Natural killer cell treated with Interleukin-12 subunit alpha and Interleukin-12 subunit beta and Interleukin-15 and Interleukin-18, amount 100 ng/mL, for 72 hours (primary cell): ENCODE data around the gene LIMS2. TPM values are rescaled to one million over a fixed set of nuclear protein-coding genes. Genes with fewer than 3 reads are reported as not detected.

Experiments used
- ATAC-seq, 2 donors: fragments of 150-1000 bp; cut with Tn5 transposase in 1 of 2; sonication (Bioruptor Pico), chemical (Tn5 transposase) in 1 of 2; 2 replicates each; pipeline ENCODE4 v1.10.0; 2021
- DNase-seq: peaks from one replicate; pipeline ENCODE4 v3.0.0; 2022; ENCODE audit warnings: low spot score
- H3K27ac Mint-ChIP-seq, 2 donors: 1 replicate in 1 of 2; 2 replicates in 1 of 2; pipeline ENCODE4 v1.8.0; 2022; ENCODE audit warnings: mixed read lengths in 2 of 2, mild to moderate bottlenecking in 1 of 2, moderate library complexity in 1 of 2
- H3K27me3 Mint-ChIP-seq, 2 donors: 1 replicate in 1 of 2; 2 replicates in 1 of 2; pipeline ENCODE4 v1.8.0; 2022; ENCODE audit warnings: mixed read lengths in 2 of 2
- H3K36me3 Mint-ChIP-seq: one replicate; pipeline ENCODE4 v1.8.0; 2022; ENCODE audit warnings: mixed read lengths
- H3K4me1 Mint-ChIP-seq, 2 donors: 1 replicate in 1 of 2; 2 replicates in 1 of 2; pipeline ENCODE4 v1.8.0; 2022; ENCODE audit warnings: low read depth in 2 of 2, mixed read lengths in 2 of 2, mild to moderate bottlenecking in 1 of 2
- H3K4me3 Mint-ChIP-seq: one replicate; pipeline ENCODE4 v1.8.0; 2022; ENCODE audit warnings: mixed read lengths
- H3K9me3 Mint-ChIP-seq: 2 replicates; pipeline ENCODE4 v1.8.0; 2022; ENCODE audit warnings: mixed read lengths
- total RNA-seq, 2 donors: library from RNA; stranded (reverse); gene quantifications; one replicate each; pipeline ENCODE4 v1.2.3, GENCODE V29; 2022

The LIMS2 gene
- total RNA-seq, 2 donors from 2014 or later, result not detected

- H3K4me3 Mint-ChIP-seq, result no peak overlapping the region
- H3K27ac Mint-ChIP-seq, result no peak overlapping the region
- no peaks in the 10 kb centered on the region for H3K27me3 Mint-ChIP-seq
- no peak for DNase-seq
- ATAC-seq, result no peak
- no peaks in the 10 kb centered on the region for H3K9me3 Mint-ChIP-seq
- no peaks in the 10 kb centered on the region for H3K36me3 Mint-ChIP-seq
- peaks cover 0 to 8% of the 10 kb centered on the region in 2 donors for H3K4me1 Mint-ChIP-seq
Measured at GRCh38 chr2:127647242-127648190, 27.8 kb downstream of the LIMS2 start.

GRCh38 chr2:127646487-127647241, 28.7 kb downstream of the LIMS2 start:
- no peaks in the 10 kb centered on the region for H3K9me3 Mint-ChIP-seq

GRCh38 chr2:127645395-127646291, 29.7 kb downstream of the LIMS2 start, which contains the start of gene GPR17:
GPR17 (plus strand) TSS chr2:127646153; CDS start chr2:127650736, 4,583 bp downstream.
- Mint-ChIP-seq H3K36me3 (no peaks in the 10 kb centered on the region), H3K9me3 (no peaks in the 10 kb centered on the region), H3K27ac (no peak within 1 kb of the TSS), H3K4me1 (peaks cover 0 to 8% of the 10 kb centered on the region in 2 donors), H3K4me3 (no peak within 1 kb of the TSS), H3K27me3 (no peaks in the 10 kb centered on the region)
- DNase-seq (no peak), ATAC-seq (no peak)

More at GRCh38 chr2:127646487-127647241, 28.7 kb downstream of the LIMS2 start:
- Mint-ChIP-seq H3K4me3 (no peak overlapping the region), H3K27ac (no peak overlapping the region), H3K36me3 (no peaks in the 10 kb centered on the region), H3K4me1 (peaks cover 0 to 8% of the 10 kb centered on the region in 2 donors), H3K27me3 (no peaks in the 10 kb centered on the region)
- no peak for DNase-seq
- no peak for ATAC-seq

DNA sequence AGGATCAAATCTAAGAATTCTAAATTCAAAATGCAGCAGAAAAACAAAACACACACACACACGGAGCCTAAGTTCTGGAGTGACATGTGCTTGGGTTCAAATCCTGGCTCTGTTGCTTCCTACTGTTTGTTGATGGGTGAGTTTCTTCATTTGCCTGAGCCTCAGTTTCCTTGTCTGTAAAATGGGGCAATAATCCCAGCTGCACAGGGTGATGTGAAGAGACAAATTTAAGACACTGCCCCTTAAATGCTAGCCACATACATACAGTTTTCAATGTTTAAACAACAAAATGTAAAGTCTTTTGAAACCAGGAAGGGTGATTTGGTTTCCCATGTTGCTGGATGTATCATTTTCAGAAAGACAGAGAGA, 30.3 kb downstream of the LIMS2 start:
- no peaks in the 10 kb centered on the region for H3K36me3 Mint-ChIP-seq

DNA sequence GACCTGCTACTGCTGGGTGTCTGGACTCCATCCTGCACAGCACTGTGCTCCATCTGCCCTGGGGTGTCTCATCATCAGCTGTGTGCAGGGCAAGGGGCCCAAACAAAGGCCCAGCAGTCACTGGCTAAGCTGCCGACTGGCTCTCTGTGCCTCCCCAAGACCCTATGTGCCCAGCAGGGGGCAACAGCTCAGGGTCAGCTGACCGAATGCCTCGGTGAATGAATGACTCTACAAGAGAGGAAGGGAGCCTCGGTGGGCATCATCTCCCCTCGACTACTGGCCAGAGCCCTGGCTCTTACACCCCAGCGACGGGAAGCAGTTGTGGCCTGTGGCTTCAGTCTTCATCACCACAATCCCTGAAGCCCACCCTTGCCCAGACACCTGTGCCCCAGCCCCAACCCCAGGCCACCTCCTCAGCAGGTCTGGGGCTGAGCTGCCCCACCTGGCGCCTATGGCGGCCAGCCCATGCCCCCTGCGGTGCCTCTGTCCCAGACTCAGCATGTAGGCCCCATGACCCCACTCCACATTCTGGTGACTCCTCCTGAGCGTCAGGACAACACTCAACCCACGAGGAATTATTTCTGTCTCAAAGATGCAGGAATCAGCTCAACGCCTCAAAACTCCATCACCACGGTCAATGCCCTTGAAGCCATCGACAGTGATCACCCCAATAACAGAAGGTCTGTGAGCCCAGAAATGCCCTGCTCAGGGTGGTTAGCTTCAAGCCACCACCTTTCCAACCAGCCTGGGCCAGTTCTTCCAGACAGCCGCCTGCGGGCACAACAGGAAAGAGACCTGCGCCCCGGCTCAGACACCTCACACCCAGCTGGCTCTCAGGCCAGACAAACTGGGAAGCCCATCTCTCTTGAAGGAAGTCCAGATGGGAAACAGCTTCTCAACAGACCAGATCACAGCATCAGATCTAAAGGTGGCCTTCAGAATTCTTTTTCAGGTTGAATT, 31.0 kb downstream of the LIMS2 start:
- DNase-seq (no peak), ATAC-seq (no peak)
- Mint-ChIP-seq H3K36me3 (no peaks in the 10 kb centered on the region), H3K4me1 (peaks cover 0 to 5% of the 10 kb centered on the region in 2 donors), H3K27me3 (no peaks in the 10 kb centered on the region), H3K27ac (no peak overlapping the region), H3K4me3 (no peak overlapping the region), H3K9me3 (no peaks in the 10 kb centered on the region)

More for the DNA sequence above, 30.3 kb downstream of the LIMS2 start:
- no peak for ATAC-seq
- no peaks in the 10 kb centered on the region for H3K9me3 Mint-ChIP-seq
- H3K27ac Mint-ChIP-seq, result no peak overlapping the region
- H3K4me1 Mint-ChIP-seq, result peaks cover 0 to 8% of the 10 kb centered on the region in 2 donors
- no peak overlapping the region for H3K4me3 Mint-ChIP-seq
- DNase-seq, result no peak
- H3K27me3 Mint-ChIP-seq, result no peaks in the 10 kb centered on the region

GRCh38 chr2:127643439-127644065, 31.8 kb downstream of the LIMS2 start:
- no peaks in the 10 kb centered on the region for H3K9me3 Mint-ChIP-seq
- no peaks in the 10 kb centered on the region for H3K36me3 Mint-ChIP-seq
- no peak overlapping the region for H3K27ac Mint-ChIP-seq
- no peak overlapping the region for H3K4me3 Mint-ChIP-seq
- no peaks in the 10 kb centered on the region for H3K27me3 Mint-ChIP-seq
- H3K4me1 Mint-ChIP-seq, result peaks cover 0 to 2% of the 10 kb centered on the region in 2 donors
- DNase-seq, result no peak
- no peak for ATAC-seq

DNA sequence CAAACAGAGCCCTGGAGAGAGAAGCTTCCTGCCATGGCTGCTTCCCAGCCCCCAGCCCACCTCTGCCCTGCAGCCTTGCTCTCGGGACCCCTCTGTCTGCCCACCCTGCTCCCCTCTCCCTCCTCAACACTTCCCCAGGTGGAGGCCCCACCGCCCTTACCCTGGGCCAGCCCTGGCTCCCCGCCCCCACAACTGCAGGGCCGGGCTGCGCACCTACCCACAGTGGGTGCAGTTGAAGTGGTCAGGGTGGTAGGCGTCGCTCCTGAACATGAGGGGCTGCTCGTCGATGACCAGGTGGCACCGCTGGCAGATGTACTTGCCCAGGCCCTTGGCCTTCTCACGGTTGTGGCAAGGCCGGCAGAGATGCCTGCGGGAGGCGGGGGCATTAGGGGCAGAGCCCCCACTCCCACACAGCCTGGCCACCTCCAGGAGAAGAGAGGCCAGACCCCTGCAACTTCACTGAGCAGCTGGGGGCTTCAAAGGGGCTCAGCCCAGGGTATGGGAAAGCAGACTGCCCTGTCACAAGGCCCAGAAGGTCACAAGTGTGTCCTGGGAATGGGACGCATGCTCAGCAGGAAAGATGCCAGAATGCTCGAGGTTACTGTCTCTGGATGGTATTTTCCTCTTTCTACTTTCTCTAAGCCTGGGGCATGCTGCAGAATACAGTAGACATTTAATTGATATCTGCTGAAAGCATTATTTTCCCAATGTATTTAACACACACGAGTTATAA, 32.5 kb downstream of the LIMS2 start:
- H3K9me3 Mint-ChIP-seq, result no peaks in the 10 kb centered on the region
- no peaks in the 10 kb centered on the region for H3K27me3 Mint-ChIP-seq
- no peak overlapping the region for H3K27ac Mint-ChIP-seq
- peaks cover 0 to 2% of the 10 kb centered on the region in 2 donors for H3K4me1 Mint-ChIP-seq
- H3K36me3 Mint-ChIP-seq, result no peaks in the 10 kb centered on the region
- no peak overlapping the region for H3K4me3 Mint-ChIP-seq
- DNase-seq (no peak), ATAC-seq (no peak)

- no peak for DNase-seq
- Mint-ChIP-seq H3K27ac (no peak overlapping the region), H3K4me1 (peaks cover 0 to 2% of the 10 kb centered on the region in 2 donors), H3K36me3 (no peaks in the 10 kb centered on the region), H3K27me3 (no peaks in the 10 kb centered on the region), H3K9me3 (no peaks in the 10 kb centered on the region), H3K4me3 (no peak overlapping the region)
- no peak for ATAC-seq
Measured at GRCh38 chr2:127641846-127642507, 33.4 kb downstream of the LIMS2 start.

GRCh38 chr2:127641133-127641532, 34.2 kb downstream of the LIMS2 start:
- H3K4me3 Mint-ChIP-seq, result no peak overlapping the region
- no peaks in the 10 kb centered on the region for H3K36me3 Mint-ChIP-seq
- H3K27me3 Mint-ChIP-seq, result no peaks in the 10 kb centered on the region
- H3K9me3 Mint-ChIP-seq, result no peaks in the 10 kb centered on the region
- ATAC-seq (no peak), DNase-seq (no peak)
- peaks cover 0 to 2% of the 10 kb centered on the region in 2 donors for H3K4me1 Mint-ChIP-seq
- H3K27ac Mint-ChIP-seq, result no peak overlapping the region

DNA sequence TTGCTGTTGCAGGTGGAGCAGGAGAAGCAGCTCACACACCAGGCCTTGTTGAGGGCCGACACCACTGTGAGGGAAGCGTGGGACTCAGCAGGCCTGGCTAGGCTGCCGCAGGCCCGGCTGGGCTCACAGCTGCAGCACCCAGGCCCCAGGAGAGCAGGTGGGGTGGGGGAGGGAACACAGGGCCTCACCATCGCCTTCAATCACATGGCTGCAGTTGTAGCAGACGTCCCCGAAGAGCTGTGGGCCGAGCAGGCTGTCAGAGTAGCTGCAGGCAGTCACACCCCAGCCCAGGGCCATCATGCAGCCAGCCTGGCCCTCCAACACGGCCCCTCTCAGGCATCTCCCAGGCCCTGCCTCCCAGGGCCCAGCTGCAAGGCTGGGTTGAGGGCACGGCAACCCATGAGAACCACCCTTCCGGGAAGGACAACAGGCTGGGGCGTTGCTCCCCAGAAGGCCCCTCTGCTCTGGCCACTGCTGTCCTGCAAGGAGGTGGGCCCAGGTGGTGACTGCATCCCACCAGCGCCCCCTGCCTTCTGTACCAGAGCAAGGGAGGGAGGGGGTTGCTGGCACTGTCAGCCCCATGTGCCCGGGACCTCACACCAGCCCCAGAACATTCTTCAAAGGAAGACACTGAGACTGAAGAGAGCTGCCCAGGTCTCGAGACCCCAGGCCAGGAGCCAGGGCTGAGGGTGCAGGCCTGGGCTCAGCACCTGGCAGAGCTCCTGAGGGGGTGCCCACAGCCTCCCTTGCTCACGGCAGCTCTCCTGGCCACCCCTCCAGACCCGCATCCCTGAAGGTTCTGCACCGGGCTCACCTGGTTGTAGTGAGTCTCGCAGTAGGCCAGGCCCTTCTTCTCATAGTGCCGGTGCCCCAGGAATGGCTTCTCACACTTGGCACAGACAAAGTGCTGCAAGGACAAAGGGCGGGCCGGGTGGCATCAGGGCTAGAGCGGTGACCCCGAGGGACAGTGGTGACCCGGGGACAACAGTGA, 35.0 kb downstream of the LIMS2 start:
- no peak overlapping the region for H3K4me3 Mint-ChIP-seq
- ATAC-seq (no peak), DNase-seq (no peak)
- H3K27me3 Mint-ChIP-seq, result no peaks in the 10 kb centered on the region
- no peak overlapping the region for H3K27ac Mint-ChIP-seq
- H3K36me3 Mint-ChIP-seq, result no peaks in the 10 kb centered on the region
- no peaks in the 10 kb centered on the region for H3K9me3 Mint-ChIP-seq
- peaks cover 0 to 2% of the 10 kb centered on the region in 2 donors for H3K4me1 Mint-ChIP-seq
